ENCODE results near the gene FALEC.

The FALEC gene

GRCh38 chr1:150512846-150513245 lies 2.7 kb upstream of the FALEC start:
- no peak for DNase-seq

GRCh38 chr1:150513351-150513791 lies 2.2 kb upstream of the FALEC start:
- DNase-seq: no peak

- DNase-seq: no peak
Observed at GRCh38 chr1:150514260-150514659, 1.3 kb upstream of the FALEC start.

GRCh38 chr1:150514913-150515327 lies 632 bp upstream of the FALEC start:
- DNase-seq: no peak

GRCh38 chr1:150516050-150516591 lies 569 bp downstream of the FALEC start:
- no peak for DNase-seq

- no peak for DNase-seq
Observed at GRCh38 chr1:150516616-150517015, 1.1 kb downstream of the FALEC start.

GRCh38 chr1:150521196-150521968 lies 5.8 kb downstream of the FALEC start:
- DNase-seq: no peak

- no peak for DNase-seq
Observed at GRCh38 chr1:150525348-150525747, 9.8 kb downstream of the FALEC start.

- DNase-seq: no peak
Observed at GRCh38 chr1:150528196-150528595, 12.6 kb downstream of the FALEC start.

- no peak for DNase-seq
Observed at GRCh38 chr1:150529017-150529416, 13.5 kb downstream of the FALEC start.

- no peak for DNase-seq
Observed at GRCh38 chr1:150530491-150531159, 15.1 kb downstream of the FALEC start.

- DNase-seq: no peak
Observed at GRCh38 chr1:150532860-150533259, 17.3 kb downstream of the FALEC start.

GRCh38 chr1:150534002-150534401 lies 18.4 kb downstream of the FALEC start:
- DNase-seq: no peak

GRCh38 chr1:150535511-150536287 lies 20.1 kb downstream of the FALEC start:
- DNase-seq: no peak

- DNase-seq: no peak
Observed at GRCh38 chr1:150536836-150537731, 21.5 kb downstream of the FALEC start.

GRCh38 chr1:150537732-150538684 lies 22.5 kb downstream of the FALEC start:
- DNase-seq: no peak

GRCh38 chr1:150543500-150544143 lies 28.1 kb downstream of the FALEC start:
- no peak for DNase-seq

- DNase-seq: no peak
Observed at GRCh38 chr1:150544204-150544603, 28.7 kb downstream of the FALEC start.

GRCh38 chr1:150545486-150546032 lies 30.0 kb downstream of the FALEC start:
- no peak for DNase-seq

- DNase-seq: no peak
Observed at GRCh38 chr1:150546294-150546937, 30.9 kb downstream of the FALEC start.

All from NCI-H1048 (cell line).